GM19351 (cell line): ENCODE measurements around the gene MRPL34.

Source experiments
- ATAC-seq: cut with Tn5 transposase; IDR thresholded peaks from one replicate; pipeline ENCODE4 v1.9.1; 2021; ENCODE audit warnings: mild to moderate bottlenecking, moderate library complexity; ENCODE audit not compliant: unreplicated experiment

MRPL34 gene

GRCh38 chr19:17309198-17309964, 3.7 kb downstream of the MRPL34 start, which contains the start of gene DDA1:
Gene DDA1, plus strand, starts transcription at chr19:17309563. Its CDS starts 92 bp downstream, at chr19:17309655.
- peak; percentile 62 for ATAC-seq

- ATAC-seq, result no peak
These were observed 4.3 kb downstream of the MRPL34 start for GRCh38 chr19:17309965-17310461.

- no peak for ATAC-seq
These were observed 6.0 kb downstream of the MRPL34 start for GRCh38 chr19:17311455-17312188.

- no peak for ATAC-seq
These were observed 6.8 kb downstream of the MRPL34 start for GRCh38 chr19:17312189-17313113.

- ATAC-seq, result no peak
These were observed 8.4 kb downstream of the MRPL34 start for GRCh38 chr19:17314007-17314593.

GRCh38 chr19:17318966-17319365, 13.3 kb downstream of the MRPL34 start:
- no peak for ATAC-seq

GRCh38 chr19:17319473-17320238, 14.0 kb downstream of the MRPL34 start:
- ATAC-seq, result no peak

- ATAC-seq, result no peak
These were observed 14.8 kb downstream of the MRPL34 start for GRCh38 chr19:17320435-17320834.

- no peak for ATAC-seq
These were observed 16.2 kb downstream of the MRPL34 start for GRCh38 chr19:17321655-17322489.

- ATAC-seq, result no peak
These were observed 17.2 kb downstream of the MRPL34 start for GRCh38 chr19:17322854-17323253.

- no peak for ATAC-seq
These were observed 17.8 kb downstream of the MRPL34 start for GRCh38 chr19:17323300-17323963.

- no peak for ATAC-seq
These were observed 18.3 kb downstream of the MRPL34 start for GRCh38 chr19:17323964-17324332.

GRCh38 chr19:17324357-17325114, 18.9 kb downstream of the MRPL34 start:
- ATAC-seq, result no peak

GRCh38 chr19:17325133-17325532, 19.5 kb downstream of the MRPL34 start:
- no peak for ATAC-seq

GRCh38 chr19:17325881-17326594, 20.4 kb downstream of the MRPL34 start:
- ATAC-seq, result no peak

GRCh38 chr19:17326595-17326966, 20.9 kb downstream of the MRPL34 start:
- no peak for ATAC-seq

GRCh38 chr19:17327068-17327653, 21.5 kb downstream of the MRPL34 start:
- ATAC-seq, result no peak
